H9 (cell line): ENCODE measurements around the gene KCNMA1. TPM values are rescaled to one million over a fixed set of nuclear protein-coding genes. Genes with fewer than 3 reads are reported as not detected.

Experiments used
- DNase-seq: peaks from one replicate; pipeline ENCODE4 v3.0.0-alpha.2; 2017
- H2AFZ ChIP-seq: one replicate; pipeline ENCODE4 v1.6.1; 2013; ENCODE audit warnings: mild to moderate bottlenecking, low read length, control low read depth, moderate library complexity
- H2AK5ac ChIP-seq: 2 replicates; pipeline ENCODE4 v1.6.1; 2013; ENCODE audit warnings: low read length, control low read depth, mixed read lengths; ENCODE audit not compliant: insufficient read length
- H2BK120ac ChIP-seq: one replicate; pipeline ENCODE4 v1.6.1; 2013; ENCODE audit warnings: low read depth, mild to moderate bottlenecking, low read length, control low read depth, inconsistent platforms; ENCODE audit not compliant: poor library complexity, severe bottlenecking
- H2BK12ac ChIP-seq: 2 replicates; pipeline ENCODE4 v1.6.1; 2013; ENCODE audit warnings: low read length, control low read depth, mixed read lengths, low read depth; ENCODE audit not compliant: insufficient read length
- H2BK15ac ChIP-seq: 2 replicates; pipeline ENCODE4 v1.6.1; 2013; ENCODE audit warnings: low read depth, low read length, control low read depth
- H2BK20ac ChIP-seq: one replicate; pipeline ENCODE4 v1.6.1; 2013; ENCODE audit warnings: low read depth, mild to moderate bottlenecking, low read length, control low read depth, inconsistent platforms; ENCODE audit not compliant: poor library complexity, severe bottlenecking
- H2BK5ac ChIP-seq: 2 replicates; pipeline ENCODE4 v1.6.1; 2013; ENCODE audit warnings: low read length, control low read depth, mixed read lengths; ENCODE audit not compliant: insufficient read length
- H3K14ac ChIP-seq: 2 replicates; pipeline ENCODE4 v1.6.1; 2013; ENCODE audit warnings: low read length, control low read depth; ENCODE audit not compliant: insufficient read depth
- H3K18ac ChIP-seq: 2 replicates; pipeline ENCODE4 v1.6.1; 2013; ENCODE audit warnings: low read depth, mild to moderate bottlenecking, mixed read lengths, low read length, control low read depth; ENCODE audit not compliant: insufficient read length
- H3K23ac ChIP-seq: 2 replicates; pipeline ENCODE4 v1.6.1; 2013; ENCODE audit warnings: low read length, control low read depth, mixed read lengths, low read depth; ENCODE audit not compliant: insufficient read length
- H3K23me2 ChIP-seq: 2 replicates; pipeline ENCODE4 v1.6.1; 2013; ENCODE audit warnings: low read depth, mild to moderate bottlenecking, mixed read lengths, low read length, control low read depth; ENCODE audit not compliant: insufficient read length, poor library complexity, severe bottlenecking
- H3K27ac ChIP-seq: 2 replicates; pipeline ENCODE4 v1.5.1; 2013; ENCODE audit warnings: low read length, control low read depth, mixed read lengths, low read depth; ENCODE audit not compliant: insufficient read length
- H3K27me3 ChIP-seq: 2 replicates; pipeline ENCODE4 v1.6.1; 2013; ENCODE audit warnings: low read length, control low read depth, inconsistent platforms; ENCODE audit not compliant: insufficient read depth
- H3K4ac ChIP-seq: 2 replicates; pipeline ENCODE4 v1.6.1; 2013; ENCODE audit warnings: low read depth, mild to moderate bottlenecking, control low read depth, inconsistent platforms, low read length, moderate library complexity
- H3K4me1 ChIP-seq: 2 replicates; pipeline ENCODE4 v1.6.1; 2013; ENCODE audit warnings: low read length, control low read depth, inconsistent platforms; ENCODE audit not compliant: insufficient read depth
- H3K4me2 ChIP-seq: 2 replicates; pipeline ENCODE4 v1.6.1; 2013; ENCODE audit warnings: low read length, control low read depth, mixed read lengths; ENCODE audit not compliant: insufficient read length, insufficient read depth
- H3K56ac ChIP-seq: 2 replicates; pipeline ENCODE4 v1.6.1; 2013; ENCODE audit warnings: low read depth, mild to moderate bottlenecking, mixed read lengths, low read length, control low read depth; ENCODE audit not compliant: insufficient read length
- H3K79me1 ChIP-seq: 2 replicates; pipeline ENCODE4 v1.6.1; 2013; ENCODE audit warnings: low read depth, mild to moderate bottlenecking, moderate library complexity, low read length, control low read depth, inconsistent platforms; ENCODE audit not compliant: insufficient read depth, poor library complexity, severe bottlenecking
- H3K79me2 ChIP-seq: 2 replicates; pipeline ENCODE4 v1.6.1; 2013; ENCODE audit warnings: low read length, control low read depth, inconsistent platforms; ENCODE audit not compliant: insufficient read depth
- H3K9ac ChIP-seq: 2 replicates; pipeline ENCODE4 v1.6.1; 2013; ENCODE audit warnings: low read length, control low read depth, mixed read lengths; ENCODE audit not compliant: insufficient read length; ENCODE audit errors: extremely low read depth
- H3K9me3 ChIP-seq: one replicate; pipeline ENCODE4 v1.6.1; 2013; ENCODE audit warnings: low read depth, low read length, inconsistent platforms; ENCODE audit not compliant: control insufficient read depth
- H3T11ph ChIP-seq: one replicate; pipeline ENCODE4 v1.6.1; 2013; ENCODE audit warnings: mild to moderate bottlenecking, low read length, control low read depth, inconsistent platforms
- H4K20me1 ChIP-seq: one replicate; pipeline ENCODE4 v1.6.1; 2013; ENCODE audit not compliant: control insufficient read depth, insufficient read length, insufficient read depth
- H4K5ac ChIP-seq: 2 replicates; pipeline ENCODE4 v1.6.1; 2013; ENCODE audit warnings: low read depth, mild to moderate bottlenecking, mixed read lengths, low read length, control low read depth; ENCODE audit not compliant: insufficient read length
- H4K8ac ChIP-seq: replicated peaks from 2 replicates; pipeline ENCODE4 v1.6.1; 2013; ENCODE audit warnings: low read length, control low read depth, mixed read lengths, low read depth; ENCODE audit not compliant: insufficient read length
- H4K91ac ChIP-seq: 2 replicates; pipeline ENCODE4 v1.6.1; 2013; ENCODE audit warnings: low read depth, mild to moderate bottlenecking, moderate library complexity, mixed read lengths, low read length, control low read depth; ENCODE audit not compliant: insufficient read length
- H3K27ac Mint-ChIP-seq, 3 experiments: 2 replicates in 2 of 3; 3 replicates in 1 of 3; pipeline ENCODE4 v1.8.0; 2020 to 2021; ENCODE audit warnings: mixed read lengths in 3 of 3, mild to moderate bottlenecking in 1 of 3, moderate library complexity in 1 of 3
- H3K27me3 Mint-ChIP-seq: 2 replicates; pipeline ENCODE4 v1.8.0; 2021; ENCODE audit warnings: low read depth, mild to moderate bottlenecking, moderate library complexity, mixed read lengths
- H3K36me3 Mint-ChIP-seq, 3 experiments: 2 replicates in 2 of 3; 3 replicates in 1 of 3; pipeline ENCODE4 v1.8.0; 2020 to 2021; ENCODE audit warnings: low read depth in 3 of 3, mixed read lengths in 3 of 3; ENCODE audit not compliant: insufficient read depth in 1 of 3
- H3K4me1 Mint-ChIP-seq, 2 experiments: 2 replicates each; pipeline ENCODE4 v1.8.0; 2020; ENCODE audit warnings: mixed read lengths in 2 of 2
- H3K4me3 Mint-ChIP-seq, 2 experiments: 2 replicates in 1 of 2; 3 replicates in 1 of 2; pipeline ENCODE4 v1.8.0; 2020 to 2021; ENCODE audit warnings: mild to moderate bottlenecking in 2 of 2, mixed read lengths in 2 of 2, moderate library complexity in 1 of 2
- H3K9me3 Mint-ChIP-seq, 2 experiments: 2 replicates in 1 of 2; 3 replicates in 1 of 2; pipeline ENCODE4 v1.8.0; 2020; ENCODE audit warnings: mild to moderate bottlenecking in 2 of 2, mixed read lengths in 2 of 2, moderate library complexity in 1 of 2
- WGBS: extraction: QIAGEN DNeasy Blood & Tissue Kit; methylation state at CpG from one replicate; pipeline ENCODE4 v1.1.7; 2013; ENCODE audit warnings: missing lambda C conversion rate, low lambda C conversion rate, mixed read lengths; ENCODE audit not compliant: insufficient read length; ENCODE audit errors: extremely low coverage; 5-methylcytosine and 5-hydroxymethylcytosine counted together
- total RNA-seq: library from RNA; stranded (reverse); gene quantifications from 2 replicates; pipeline ENCODE4 v1.2.1, GENCODE V29; 2021
- TF ChIP-seq, protein P1 (sequence below): fragments of 200-600 bp; sonication (generic); conservative IDR thresholded peaks from 3 replicates; pipeline ENCODE4 v1.8.0; 2021; ENCODE audit warnings: antibody characterized with exemption, mild to moderate bottlenecking

KCNMA1 gene
- total RNA-seq, 1 experiment from 2014 or later: 2.0 TPM

DNA sequence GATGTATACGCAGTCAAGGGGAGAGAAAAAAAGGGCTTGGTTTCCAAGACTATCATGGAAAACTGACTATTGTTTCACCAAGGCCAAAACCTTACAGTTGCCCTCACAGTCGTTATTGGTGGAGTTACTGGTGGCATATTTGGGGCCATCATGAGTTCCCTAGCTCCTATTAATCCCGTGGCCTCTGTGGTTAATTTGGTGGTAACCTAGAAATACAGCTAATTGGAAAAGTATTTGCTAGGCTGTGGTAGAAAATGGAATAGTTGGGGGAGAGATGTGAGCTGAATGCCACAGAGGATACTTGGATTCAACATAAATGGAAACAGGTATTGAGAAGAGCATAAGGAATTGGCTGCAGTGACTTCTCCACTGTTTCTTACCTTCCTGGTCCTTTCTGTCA, 450.7 kb downstream of the KCNMA1 start:
- H3K4me2 ChIP-seq: no peak overlapping the region
- peaks cover 13 to 23% of the 10 kb centered on the region in 2 experiments for H3K4me1 Mint-ChIP-seq
- no peak overlapping the region; a peak in 1 of 7 replicates for H3K27ac Mint-ChIP-seq

More for the DNA sequence above, 450.7 kb downstream of the KCNMA1 start:
- no peaks in the 10 kb centered on the region; the same call in 1 of the 2 replicates for H3K27me3 ChIP-seq
- no peak overlapping the region for H2AK5ac ChIP-seq
- H2BK15ac ChIP-seq: no peak overlapping the region
- H3K79me2 ChIP-seq: no peaks in the 10 kb centered on the region
- H2BK20ac ChIP-seq: no peak overlapping the region
- Mint-ChIP-seq H3K27me3 (no peaks in the 10 kb centered on the region; the same call in 1 of the 2 replicates), H3K9me3 (no peaks in the 10 kb centered on the region), H3K36me3 (no peaks in the 10 kb centered on the region), H3K4me3 (no peak overlapping the region)
- no peak overlapping the region for H3K23ac ChIP-seq
- no peak overlapping the region for H3K56ac ChIP-seq
- no peak overlapping the region for H3K14ac ChIP-seq
- no peak overlapping the region for H3K9ac ChIP-seq
- H3K23me2 ChIP-seq: no peaks in the 10 kb centered on the region
- H3K79me1 ChIP-seq: no peaks in the 10 kb centered on the region
- WGBS: no CpG with 5 or more reads among the region's 3 CpGs
- no peaks in the 10 kb centered on the region for H4K20me1 ChIP-seq
- TF ChIP-seq, protein P1, sequence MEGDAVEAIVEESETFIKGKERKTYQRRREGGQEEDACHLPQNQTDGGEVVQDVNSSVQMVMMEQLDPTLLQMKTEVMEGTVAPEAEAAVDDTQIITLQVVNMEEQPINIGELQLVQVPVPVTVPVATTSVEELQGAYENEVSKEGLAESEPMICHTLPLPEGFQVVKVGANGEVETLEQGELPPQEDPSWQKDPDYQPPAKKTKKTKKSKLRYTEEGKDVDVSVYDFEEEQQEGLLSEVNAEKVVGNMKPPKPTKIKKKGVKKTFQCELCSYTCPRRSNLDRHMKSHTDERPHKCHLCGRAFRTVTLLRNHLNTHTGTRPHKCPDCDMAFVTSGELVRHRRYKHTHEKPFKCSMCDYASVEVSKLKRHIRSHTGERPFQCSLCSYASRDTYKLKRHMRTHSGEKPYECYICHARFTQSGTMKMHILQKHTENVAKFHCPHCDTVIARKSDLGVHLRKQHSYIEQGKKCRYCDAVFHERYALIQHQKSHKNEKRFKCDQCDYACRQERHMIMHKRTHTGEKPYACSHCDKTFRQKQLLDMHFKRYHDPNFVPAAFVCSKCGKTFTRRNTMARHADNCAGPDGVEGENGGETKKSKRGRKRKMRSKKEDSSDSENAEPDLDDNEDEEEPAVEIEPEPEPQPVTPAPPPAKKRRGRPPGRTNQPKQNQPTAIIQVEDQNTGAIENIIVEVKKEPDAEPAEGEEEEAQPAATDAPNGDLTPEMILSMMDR: no peak
- no peak for DNase-seq
- no peaks in the 10 kb centered on the region; the same call in 1 of the 2 replicates for H3K4me1 ChIP-seq
- no peak overlapping the region for H2AFZ ChIP-seq
- H3K18ac ChIP-seq: no peak overlapping the region
- no peak overlapping the region for H3K4ac ChIP-seq
- H3T11ph ChIP-seq: no peak overlapping the region
- no peak overlapping the region for H2BK5ac ChIP-seq
- no peak overlapping the region for H4K5ac ChIP-seq
- H2BK120ac ChIP-seq: no peak overlapping the region
- no peak overlapping the region for H4K8ac ChIP-seq
- no peak overlapping the region for H3K27ac ChIP-seq
- no peak overlapping the region for H2BK12ac ChIP-seq
- no peak overlapping the region for H4K91ac ChIP-seq
- no peaks in the 10 kb centered on the region for H3K9me3 ChIP-seq
